GM18909 (cell line): ENCODE measurements around the gene RABL2B.

ENCODE experiments used
- ATAC-seq: cut with Tn5 transposase; IDR thresholded peaks from one replicate; pipeline ENCODE4 v1.9.1; 2021; ENCODE audit warnings: mild to moderate bottlenecking; ENCODE audit not compliant: unreplicated experiment, poor library complexity

The RABL2B gene

GRCh38 chr22:50724616-50725015, 58.8 kb downstream of the RABL2B start:
- ATAC-seq, result no peak

GRCh38 chr22:50723991-50724390, 59.4 kb downstream of the RABL2B start:
- no peak for ATAC-seq

- no peak for ATAC-seq
Observed at GRCh38 chr22:50722716-50723428, 60.6 kb downstream of the RABL2B start.

- ATAC-seq, result no peak
Observed at GRCh38 chr22:50722048-50722701, 61.3 kb downstream of the RABL2B start.

- ATAC-seq, result no peak
Observed at GRCh38 chr22:50721257-50721844, 62.1 kb downstream of the RABL2B start.

GRCh38 chr22:50720301-50721256, 62.9 kb downstream of the RABL2B start:
- no peak for ATAC-seq

GRCh38 chr22:50719814-50720300, 63.6 kb downstream of the RABL2B start:
- no peak for ATAC-seq

- no peak for ATAC-seq
Observed at GRCh38 chr22:50718352-50718709, 65.1 kb downstream of the RABL2B start.

- no peak for ATAC-seq
Observed at GRCh38 chr22:50717709-50718351, 65.6 kb downstream of the RABL2B start.
